Keratinocyte (primary cell): ENCODE data around the gene ASMT.

Source experiments
- CTCF ChIP-seq, 3 experiments: IDR thresholded peaks in 1 of 3; conservative IDR thresholded peaks in 1 of 3; optimal IDR thresholded peaks in 1 of 3; 2 replicates in 2 of 3; 3 replicates in 1 of 3; pipeline versions ENCODE3 to v1.5.1; 2011; ENCODE audit warnings: low read length in 3 of 3, mild to moderate bottlenecking in 3 of 3, moderate library complexity in 2 of 3, control low read depth in 1 of 3, inconsistent platforms in 1 of 3; ENCODE audit not compliant: insufficient read depth in 2 of 3; ENCODE audit errors: extremely low read depth in 1 of 3
- EZH2 ChIP-seq: IDR thresholded peaks from one replicate; pipeline ENCODE4 v1.6.1; 2012; ENCODE audit warnings: inconsistent platforms, mild to moderate bottlenecking, low read length, moderate library complexity

GRCh38 chrX:1601768-1602085 lies 13.1 kb upstream of the ASMT start:
- TF ChIP-seq CTCF (optimal IDR thresholded peaks at IDR 0.05 in 1 of 3, IDR thresholded peaks at IDR 0.05 in 1 of 3, conservative IDR thresholded peaks at IDR 0.05 in 1 of 3; ENCODE audit: extremely low read depth in 1 of 3, insufficient read depth in 2 of 3, low read length in 3 of 3) (no peak), EZH2 (no peak)
